ENCODE measurements around the gene MED8. TPM values are rescaled to one million over a fixed set of nuclear protein-coding genes. Genes with fewer than 3 reads are reported as not detected.

MED8 gene
- total RNA-seq, 5 donors from 2014 or later (not counting 1 experiment from before 2014, with no cell fraction given): 11.4 to 32.9 (median 29.5) TPM

DNA sequence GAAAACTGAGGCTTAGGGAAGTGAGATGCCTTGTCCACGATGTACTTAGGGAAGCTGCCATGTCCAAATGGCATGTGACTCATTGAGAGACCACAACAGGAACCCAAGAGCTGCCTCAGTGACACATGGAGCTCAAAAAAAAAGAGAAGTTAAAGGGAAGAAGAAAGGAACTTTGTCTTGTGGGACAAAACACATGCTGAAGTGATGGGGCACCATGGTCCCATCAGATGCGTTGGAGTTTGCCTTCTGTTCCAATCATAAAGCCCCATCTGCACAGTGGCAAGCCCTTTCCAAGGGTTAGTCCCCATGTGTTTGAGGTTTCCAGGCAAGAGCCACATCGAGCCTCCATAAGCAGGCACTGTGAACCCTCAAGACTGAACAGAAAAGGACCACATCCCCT lies 8.0 kb downstream of the MED8 start:
- DNase-seq (no peak), ATAC-seq (replicated peaks in 1 of 4) (no peak)
- ChIA-PET POLR2A (interaction anchor here in 1 of 2 donors (0.5 kb wide), 1 partner anchor 290 kb away, joined by 3 read pairs; no protein-coding TSS in a partner anchor), CTCF (interaction anchor here in 1 of 2 donors (0.6 to 0.8 kb wide), 3 partner anchors 19 to 1043 kb away, joined by 3 read pairs; no protein-coding TSS in a partner anchor)
- Histone ChIP-seq H3K36me3 (ENCODE audit: control insufficient read depth in 2 of 2, extremely low read depth in 1 of 2, insufficient read depth in 1 of 2, low read length in 1 of 2) (peaks cover 17 to 49% of the 10 kb centered on the region in 2 donors), H3K4me3 (ENCODE audit: control insufficient read depth in 1 of 2, extremely low read depth in 1 of 2, low read length in 1 of 2) (no peak overlapping the region), H3K27me3 (replicated peaks in 1 of 2; ENCODE audit: control insufficient read depth in 2 of 2, extremely low read depth in 1 of 2, insufficient read depth in 2 of 2, low read length in 1 of 2) (no peaks in the 10 kb centered on the region), H3K9me3 (no peaks in the 10 kb centered on the region), H3K27ac (ENCODE audit: low read length) (no peak overlapping the region), H3K4me1 (ENCODE audit: control insufficient read depth in 1 of 2, extremely low read depth in 1 of 2, insufficient read depth in 2 of 2, low read length in 2 of 2) (no peaks in the 10 kb centered on the region)
- peak overlapping the region in 1 of 2 donors; percentile 59 for H3K27ac Mint-ChIP-seq
- peaks cover 4 to 17% (median 10%) of the 10 kb centered on the region in 3 donors for H3K4me1 Mint-ChIP-seq
- no peaks in the 10 kb centered on the region for H3K27me3 Mint-ChIP-seq
- H3K36me3 Mint-ChIP-seq: peaks cover 61% of the 10 kb centered on the region
- H3K4me3 Mint-ChIP-seq: no peak overlapping the region
- no peaks in the 10 kb centered on the region for H3K9me3 Mint-ChIP-seq
- 73% methylated on average over 3 of the region's 3 CpGs for WGBS (ENCODE audit: insufficient coverage)

DNA sequence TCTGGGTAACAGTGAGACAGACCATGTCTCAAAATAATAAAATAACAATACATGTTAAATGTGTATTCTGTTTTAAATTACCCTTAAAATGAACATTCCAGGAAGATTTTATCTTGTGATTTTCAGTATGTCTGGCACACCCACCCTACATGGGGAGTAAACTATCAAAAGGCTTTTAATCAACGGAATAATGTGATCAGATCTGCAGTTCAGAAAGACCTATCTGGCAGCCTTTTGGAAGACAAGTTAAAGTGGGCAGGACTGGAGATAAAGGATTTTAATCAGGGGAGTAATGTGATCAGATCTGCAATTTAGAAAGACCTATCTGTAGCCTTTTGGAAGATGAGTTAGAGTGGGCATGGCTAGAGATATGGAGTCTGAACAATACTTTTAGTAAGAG lies 10.1 kb downstream of the MED8 start:
- H3K27ac Mint-ChIP-seq: no peak overlapping the region
- no peak overlapping the region for H3K4me3 Mint-ChIP-seq
- no peak for DNase-seq
- no peak for ATAC-seq (replicated peaks in 1 of 4)
- Histone ChIP-seq H3K27me3 (replicated peaks in 1 of 2; ENCODE audit: control insufficient read depth in 2 of 2, extremely low read depth in 1 of 2, insufficient read depth in 2 of 2, low read length in 1 of 2) (no peaks in the 10 kb centered on the region), H3K4me3 (ENCODE audit: control insufficient read depth in 1 of 2, extremely low read depth in 1 of 2, low read length in 1 of 2) (no peak overlapping the region), H3K9me3 (no peaks in the 10 kb centered on the region), H3K27ac (ENCODE audit: low read length) (no peak overlapping the region), H3K4me1 (ENCODE audit: control insufficient read depth in 1 of 2, extremely low read depth in 1 of 2, insufficient read depth in 2 of 2, low read length in 2 of 2) (no peaks in the 10 kb centered on the region), H3K36me3 (ENCODE audit: control insufficient read depth in 2 of 2, extremely low read depth in 1 of 2, insufficient read depth in 1 of 2, low read length in 1 of 2) (peaks cover 11 to 28% of the 10 kb centered on the region in 2 donors)
- H3K9me3 Mint-ChIP-seq: no peaks in the 10 kb centered on the region
- no CpG with 5 or more reads among the region's 1 CpG for WGBS (ENCODE audit: insufficient coverage)
- POLR2A ChIA-PET: no interaction called here
- peaks cover 44% of the 10 kb centered on the region for H3K36me3 Mint-ChIP-seq
- H3K4me1 Mint-ChIP-seq: peaks cover 0 to 10% (median 9%) of the 10 kb centered on the region in 3 donors
- H3K27me3 Mint-ChIP-seq: no peaks in the 10 kb centered on the region
- CTCF ChIA-PET: no interaction called here

DNA sequence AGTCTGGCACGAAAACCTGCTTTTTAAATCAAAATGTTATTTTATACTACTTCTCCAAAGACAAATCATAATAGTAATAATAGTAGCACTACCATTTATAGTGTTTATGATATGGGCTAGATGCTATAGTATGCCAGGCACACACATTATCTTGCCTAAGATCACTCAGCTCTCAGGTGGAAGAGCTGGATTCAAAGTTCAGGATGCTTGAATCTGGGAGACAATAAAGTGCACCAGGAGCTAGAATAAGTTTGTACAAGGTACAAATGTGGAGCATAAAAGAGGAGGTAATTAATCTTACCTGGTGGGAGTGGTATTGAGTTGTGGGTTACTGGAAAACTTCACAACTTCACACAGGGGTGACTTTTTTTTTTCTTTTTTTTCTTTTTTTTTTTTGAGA lies 11.8 kb downstream of the MED8 start:
- no peak overlapping the region for H3K4me3 ChIP-seq (ENCODE audit: control insufficient read depth in 1 of 2, extremely low read depth in 1 of 2, low read length in 1 of 2)
- ChIA-PET POLR2A (interaction anchor here in 1 of 2 donors (0.6 kb wide), 1 partner anchor 34 kb away, joined by 8 read pairs; no protein-coding TSS in a partner anchor), CTCF (no interaction called here)
- peaks cover 0 to 10% (median 9%) of the 10 kb centered on the region in 3 donors for H3K4me1 Mint-ChIP-seq
- H3K27me3 ChIP-seq (replicated peaks in 1 of 2; ENCODE audit: control insufficient read depth in 2 of 2, extremely low read depth in 1 of 2, insufficient read depth in 2 of 2, low read length in 1 of 2): no peaks in the 10 kb centered on the region
- H3K9me3 Mint-ChIP-seq: no peaks in the 10 kb centered on the region
- peaks cover 29% of the 10 kb centered on the region for H3K36me3 Mint-ChIP-seq
- DNase-seq (no peak), ATAC-seq (replicated peaks in 1 of 4) (no peak)
- no peak overlapping the region for H3K27ac ChIP-seq (ENCODE audit: low read length)
- H3K36me3 ChIP-seq (ENCODE audit: control insufficient read depth in 2 of 2, extremely low read depth in 1 of 2, insufficient read depth in 1 of 2, low read length in 1 of 2): peaks cover 0 to 11% of the 10 kb centered on the region in 2 donors
- H3K9me3 ChIP-seq: no peaks in the 10 kb centered on the region
- no CpG with 5 or more reads among the region's 1 CpG for WGBS (ENCODE audit: insufficient coverage)
- H3K27ac Mint-ChIP-seq: no peak overlapping the region
- H3K27me3 Mint-ChIP-seq: no peaks in the 10 kb centered on the region
- no peaks in the 10 kb centered on the region for H3K4me1 ChIP-seq (ENCODE audit: control insufficient read depth in 1 of 2, extremely low read depth in 1 of 2, insufficient read depth in 2 of 2, low read length in 2 of 2)
- H3K4me3 Mint-ChIP-seq: no peak overlapping the region

DNA sequence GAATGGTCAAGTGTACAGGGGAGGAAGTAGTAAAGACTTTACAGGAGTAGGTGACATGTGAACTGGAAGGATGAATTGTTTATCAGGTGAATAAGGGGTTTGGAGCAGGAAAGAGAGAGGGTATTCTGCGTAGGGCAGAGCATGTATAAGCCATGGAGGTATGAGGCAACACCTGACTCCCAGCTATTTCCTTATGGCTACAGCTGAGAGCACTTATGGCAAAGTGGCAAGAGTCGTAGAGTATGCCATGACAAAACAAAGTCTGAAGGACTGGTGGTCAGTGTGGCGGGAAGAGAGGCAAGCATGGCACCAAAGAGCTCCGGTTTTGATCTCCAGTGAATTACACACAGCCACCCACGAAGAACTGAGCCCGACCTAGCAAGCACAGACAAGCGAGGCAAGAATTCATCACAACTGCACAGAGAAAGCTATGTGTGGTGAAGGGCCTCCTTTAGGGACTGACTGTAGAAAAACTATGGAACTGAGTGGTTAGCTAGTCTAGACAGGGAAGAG lies 12.8 kb downstream of the MED8 start:
- Mint-ChIP-seq H3K27me3 (no peaks in the 10 kb centered on the region), H3K4me3 (no peak overlapping the region), H3K4me1 (peaks cover 0 to 9% (median 7%) of the 10 kb centered on the region in 3 donors), H3K36me3 (peaks cover 20% of the 10 kb centered on the region), H3K27ac (no peak overlapping the region), H3K9me3 (no peaks in the 10 kb centered on the region)
- Histone ChIP-seq H3K4me3 (ENCODE audit: control insufficient read depth in 1 of 2, extremely low read depth in 1 of 2, low read length in 1 of 2) (no peak overlapping the region), H3K36me3 (ENCODE audit: control insufficient read depth in 2 of 2, extremely low read depth in 1 of 2, insufficient read depth in 1 of 2, low read length in 1 of 2) (peaks cover 0 to 4% of the 10 kb centered on the region in 2 donors), H3K27ac (ENCODE audit: low read length) (no peak overlapping the region), H3K27me3 (replicated peaks in 1 of 2; ENCODE audit: control insufficient read depth in 2 of 2, extremely low read depth in 1 of 2, insufficient read depth in 2 of 2, low read length in 1 of 2) (no peaks in the 10 kb centered on the region), H3K9me3 (no peaks in the 10 kb centered on the region), H3K4me1 (ENCODE audit: control insufficient read depth in 1 of 2, extremely low read depth in 1 of 2, insufficient read depth in 2 of 2, low read length in 2 of 2) (no peaks in the 10 kb centered on the region)
- POLR2A ChIA-PET: no interaction called here
- no peak for ATAC-seq (replicated peaks in 1 of 4)
- no peak for DNase-seq
- CTCF ChIA-PET: interaction anchor here in 1 of 2 donors (0.6 to 1.3 kb wide), 2 partner anchors 18 to 38 kb away, joined by 4 to 5 read pairs; partner anchors contain the start of gene CDC20
- 100% methylated on average over 2 of the region's 7 CpGs for WGBS (ENCODE audit: insufficient coverage)

DNA sequence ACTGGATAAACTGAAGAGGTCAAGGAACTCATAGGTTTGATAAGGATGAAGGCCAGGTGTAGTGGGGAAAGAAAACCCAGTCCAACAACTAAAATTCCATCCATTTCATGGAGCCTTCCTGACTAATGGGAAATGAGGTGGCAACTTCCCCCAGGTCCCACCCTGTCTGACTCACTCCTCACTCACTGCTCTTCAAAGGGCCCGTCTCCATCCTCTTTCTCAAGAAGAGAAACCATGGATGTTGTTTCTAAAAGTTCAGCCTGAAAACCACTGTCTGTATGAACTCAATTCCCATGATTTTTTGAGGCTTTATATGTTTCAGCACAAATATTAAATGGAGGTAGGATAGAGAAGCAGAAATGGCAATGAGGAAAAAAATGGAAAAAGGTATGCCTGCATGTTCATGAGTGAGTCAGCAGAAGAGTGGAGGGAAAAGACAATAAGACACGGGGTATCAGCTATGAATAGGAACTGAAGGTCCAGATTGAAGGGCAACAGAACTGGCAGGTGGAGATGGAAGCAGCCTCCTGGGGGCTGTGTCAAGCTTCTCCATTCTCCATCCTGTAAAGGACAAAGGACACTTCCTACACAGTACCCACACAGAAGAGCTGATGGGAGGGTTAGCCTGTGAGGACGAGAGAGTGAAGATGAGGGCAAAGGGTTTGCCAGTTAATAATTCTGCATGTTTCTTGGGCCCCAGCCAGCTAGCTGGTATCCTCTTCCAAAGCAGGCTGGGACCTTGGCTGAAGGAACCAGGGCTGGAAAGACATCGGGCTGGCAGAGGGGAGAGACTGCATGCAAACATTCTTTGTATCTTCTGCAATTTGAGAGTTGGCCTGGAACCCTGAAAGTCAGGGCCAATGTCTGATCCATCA lies 16.3 kb downstream of the MED8 start:
- Histone ChIP-seq H3K27me3 (replicated peaks in 1 of 2; ENCODE audit: control insufficient read depth in 2 of 2, extremely low read depth in 1 of 2, insufficient read depth in 2 of 2, low read length in 1 of 2) (no peaks in the 10 kb centered on the region), H3K27ac (ENCODE audit: low read length) (no peak overlapping the region), H3K36me3 (ENCODE audit: control insufficient read depth in 2 of 2, extremely low read depth in 1 of 2, insufficient read depth in 1 of 2, low read length in 1 of 2) (no peaks in the 10 kb centered on the region), H3K4me3 (ENCODE audit: control insufficient read depth in 1 of 2, extremely low read depth in 1 of 2, low read length in 1 of 2) (no peak overlapping the region), H3K9me3 (no peaks in the 10 kb centered on the region), H3K4me1 (ENCODE audit: control insufficient read depth in 1 of 2, extremely low read depth in 1 of 2, insufficient read depth in 2 of 2, low read length in 2 of 2) (peaks cover 4 to 15% of the 10 kb centered on the region in 2 experiments)
- Mint-ChIP-seq H3K4me1 (peaks cover 17 to 20% (median 19%) of the 10 kb centered on the region in 3 donors), H3K27me3 (no peaks in the 10 kb centered on the region), H3K9me3 (no peaks in the 10 kb centered on the region), H3K27ac (no peak overlapping the region), H3K4me3 (no peak overlapping the region), H3K36me3 (no peaks in the 10 kb centered on the region)
- ChIA-PET CTCF (no interaction called here), POLR2A (no interaction called here)
- ATAC-seq (replicated peaks in 1 of 4): no peak
- 86% methylated on average over 2 of the region's 4 CpGs for WGBS (ENCODE audit: insufficient coverage)
- no peak for DNase-seq

DNA sequence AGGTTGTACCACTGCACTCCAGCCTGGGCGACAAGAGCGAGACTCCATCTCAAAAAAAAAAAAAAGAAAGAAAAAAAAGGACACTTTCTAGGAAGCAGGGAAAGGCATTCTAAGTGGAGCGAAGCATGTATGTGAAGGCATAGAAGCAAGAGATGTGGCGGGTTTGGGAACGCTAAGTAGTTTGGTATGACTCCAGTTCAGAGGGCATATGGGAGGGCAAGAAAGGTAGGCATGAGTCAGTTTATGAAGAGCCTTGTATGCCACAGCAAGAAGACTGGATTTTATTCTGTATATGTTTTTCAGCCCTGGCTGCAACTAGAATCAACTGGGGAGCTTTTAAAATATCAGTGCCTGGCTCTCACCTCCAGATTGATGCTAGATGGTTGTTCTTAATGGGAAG lies 17.4 kb downstream of the MED8 start:
- Histone ChIP-seq H3K27me3 (replicated peaks in 1 of 2; ENCODE audit: control insufficient read depth in 2 of 2, extremely low read depth in 1 of 2, insufficient read depth in 2 of 2, low read length in 1 of 2) (no peaks in the 10 kb centered on the region), H3K27ac (ENCODE audit: low read length) (no peak overlapping the region), H3K36me3 (ENCODE audit: control insufficient read depth in 2 of 2, extremely low read depth in 1 of 2, insufficient read depth in 1 of 2, low read length in 1 of 2) (no peaks in the 10 kb centered on the region), H3K4me1 (ENCODE audit: control insufficient read depth in 1 of 2, extremely low read depth in 1 of 2, insufficient read depth in 2 of 2, low read length in 2 of 2) (peaks cover 4 to 20% of the 10 kb centered on the region in 2 experiments), H3K4me3 (ENCODE audit: control insufficient read depth in 1 of 2, extremely low read depth in 1 of 2, low read length in 1 of 2) (no peak overlapping the region), H3K9me3 (no peaks in the 10 kb centered on the region)
- Mint-ChIP-seq H3K27me3 (no peaks in the 10 kb centered on the region), H3K4me1 (peaks cover 22 to 23% (median 23%) of the 10 kb centered on the region in 3 donors), H3K9me3 (no peaks in the 10 kb centered on the region), H3K27ac (no peak overlapping the region), H3K4me3 (no peak overlapping the region), H3K36me3 (no peaks in the 10 kb centered on the region)
- POLR2A ChIA-PET: no interaction called here
- CTCF ChIA-PET: no interaction called here
- DNase-seq: no peak
- no peak for ATAC-seq (replicated peaks in 1 of 4)
- WGBS (ENCODE audit: insufficient coverage): 90% methylated on average over 4 of the region's 5 CpGs

Measured in T-cell (primary cell).